ENCODE measurements around the gene FIS1.

FIS1 gene

DNA sequence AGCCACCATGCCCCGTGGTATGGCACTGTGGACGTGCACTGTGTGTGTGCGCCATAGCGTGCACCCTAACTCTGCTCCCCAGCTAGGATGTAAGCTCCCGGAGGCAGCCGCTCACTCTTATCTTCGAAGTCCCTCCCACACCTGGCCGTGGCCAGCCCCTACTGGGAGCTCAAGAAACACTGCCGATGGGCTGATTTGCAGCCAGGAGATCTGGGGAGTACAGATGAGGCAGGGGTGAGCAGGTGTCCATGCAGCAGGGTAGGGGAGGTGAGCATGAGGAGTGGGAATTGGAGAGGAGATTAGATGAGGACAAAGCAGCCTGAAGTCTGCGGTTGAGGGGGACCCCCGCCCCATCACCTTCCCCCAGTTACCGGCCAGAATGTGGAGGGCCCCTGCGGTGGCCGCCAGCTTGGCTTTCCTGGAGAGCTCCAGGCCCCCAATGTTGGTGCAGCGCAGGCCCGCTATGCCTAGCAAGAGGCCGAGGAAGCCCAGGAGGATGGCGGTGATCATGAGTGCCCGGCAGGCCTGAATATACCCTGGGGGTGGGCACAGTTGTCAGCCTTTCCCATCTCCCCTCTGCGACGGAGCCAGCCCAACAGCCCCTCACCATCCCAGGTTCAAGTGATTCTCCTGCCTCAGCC, 10.9 kb downstream of the FIS1 start:
- DNase-seq = no peak

DNA sequence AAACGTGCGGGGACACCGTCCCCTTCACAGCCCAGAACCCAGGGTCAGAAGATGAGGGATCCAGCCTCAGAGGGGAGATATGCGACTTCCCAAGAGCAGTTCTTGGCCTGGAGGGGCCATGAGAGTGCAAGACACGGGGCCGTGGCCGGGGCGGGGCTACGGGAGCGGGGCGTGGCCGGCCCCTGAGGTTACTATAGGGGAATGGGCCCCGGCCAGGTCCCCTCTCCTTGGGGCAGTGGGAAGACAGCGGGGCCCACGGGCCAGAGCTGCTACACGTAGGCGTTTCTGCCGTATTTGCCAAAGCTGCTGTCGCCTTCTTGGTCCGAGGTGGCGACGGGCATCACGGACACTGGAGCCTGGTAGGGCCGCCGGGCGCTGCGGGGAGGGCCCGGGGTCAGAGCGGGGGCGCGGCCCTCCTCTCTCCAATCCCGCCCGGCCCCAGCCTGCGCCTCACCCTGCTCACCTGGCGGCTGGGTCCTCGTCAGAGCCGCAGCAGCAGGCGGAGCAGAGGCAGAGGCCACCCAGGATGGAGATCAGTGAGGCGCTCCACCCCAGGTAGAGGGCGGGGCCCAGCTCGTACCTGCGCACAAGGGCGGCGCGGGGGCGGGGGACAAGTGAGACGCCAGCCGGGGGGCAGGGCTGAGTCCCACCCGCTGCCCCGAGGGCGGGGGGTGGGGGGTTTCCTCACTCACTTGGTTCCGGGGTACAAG, 12.6 kb downstream of the FIS1 start:
- DNase-seq = no peak

DNA sequence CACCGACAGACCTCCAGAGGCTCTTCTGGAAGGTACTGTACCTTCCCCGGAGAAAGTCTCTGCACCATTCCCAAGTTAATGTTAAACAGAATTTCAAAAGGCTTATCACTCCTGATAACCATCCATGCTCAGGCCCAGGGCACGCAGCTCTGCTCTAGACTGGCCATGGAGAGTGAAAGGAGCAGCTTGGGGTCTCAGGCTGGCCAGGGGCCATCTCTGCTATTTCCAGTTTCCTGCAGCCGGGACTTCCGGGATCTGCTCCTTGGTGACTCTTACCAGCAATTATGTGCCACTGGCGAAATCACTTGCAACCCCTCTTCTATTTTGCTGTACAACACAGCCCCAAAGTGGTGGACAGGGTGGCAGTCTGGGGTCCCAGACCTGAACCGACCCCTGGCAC, 13.2 kb downstream of the FIS1 start:
- DNase-seq = no peak

DNA sequence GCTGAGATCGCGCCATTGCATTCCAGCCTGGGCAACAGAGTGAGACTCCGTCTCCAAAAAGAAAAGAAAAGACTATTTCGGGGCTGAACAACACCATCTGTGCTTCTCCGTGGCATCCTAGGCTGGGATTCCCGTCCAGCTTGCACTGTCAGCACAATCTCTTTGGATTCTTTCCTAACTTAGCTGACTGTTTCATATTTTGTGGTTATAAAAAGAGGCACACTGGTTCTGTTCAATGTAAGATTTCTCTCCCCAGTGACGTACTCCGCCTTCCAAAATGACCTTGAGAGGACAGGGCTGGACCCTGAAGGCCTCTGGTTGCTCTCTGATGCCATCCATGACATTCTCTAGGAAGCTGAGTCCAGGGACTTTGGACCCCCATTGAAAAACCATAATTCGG, 18.2 kb downstream of the FIS1 start:
- DNase-seq = no peak

DNA sequence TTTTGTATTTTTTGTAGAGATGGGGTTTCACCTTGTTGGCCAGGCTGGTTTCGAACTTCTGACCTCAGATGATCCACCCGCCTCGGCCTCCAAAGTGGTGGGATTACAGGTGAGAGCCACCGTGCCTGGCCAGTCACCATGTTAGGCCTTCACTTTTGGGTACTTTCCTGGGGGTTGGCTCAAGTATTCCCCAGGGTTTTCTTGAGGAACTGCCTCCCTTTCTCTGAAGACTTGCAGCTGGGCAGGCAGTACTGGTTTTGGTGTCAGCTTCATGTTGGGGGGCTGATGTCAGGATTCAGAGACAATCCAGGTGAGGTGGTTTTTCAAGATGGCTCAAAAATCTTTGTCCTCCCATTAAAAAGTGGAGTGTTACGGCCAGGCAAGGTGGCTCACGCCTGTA, 19.2 kb downstream of the FIS1 start:
- DNase-seq = no peak

DNA sequence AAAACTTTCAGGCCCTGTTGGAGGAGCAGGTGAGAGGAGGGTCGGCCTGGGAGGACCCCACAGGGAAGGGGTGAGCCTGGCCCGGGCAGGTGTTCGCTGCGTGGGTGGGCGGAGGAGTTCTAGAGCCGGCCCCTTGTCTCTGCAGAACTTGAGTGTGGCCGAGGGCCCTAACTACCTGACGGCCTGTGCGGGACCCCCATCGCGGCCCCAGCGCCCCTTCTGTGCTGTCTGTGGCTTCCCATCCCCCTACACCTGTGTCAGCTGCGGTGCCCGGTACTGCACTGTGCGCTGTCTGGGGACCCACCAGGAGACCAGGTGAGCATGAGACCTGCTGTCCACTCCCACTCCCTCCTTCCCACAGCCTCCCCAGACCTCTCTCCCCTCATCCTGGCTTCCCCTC, 21.4 kb downstream of the FIS1 start:
- DNase-seq = no peak

DNA sequence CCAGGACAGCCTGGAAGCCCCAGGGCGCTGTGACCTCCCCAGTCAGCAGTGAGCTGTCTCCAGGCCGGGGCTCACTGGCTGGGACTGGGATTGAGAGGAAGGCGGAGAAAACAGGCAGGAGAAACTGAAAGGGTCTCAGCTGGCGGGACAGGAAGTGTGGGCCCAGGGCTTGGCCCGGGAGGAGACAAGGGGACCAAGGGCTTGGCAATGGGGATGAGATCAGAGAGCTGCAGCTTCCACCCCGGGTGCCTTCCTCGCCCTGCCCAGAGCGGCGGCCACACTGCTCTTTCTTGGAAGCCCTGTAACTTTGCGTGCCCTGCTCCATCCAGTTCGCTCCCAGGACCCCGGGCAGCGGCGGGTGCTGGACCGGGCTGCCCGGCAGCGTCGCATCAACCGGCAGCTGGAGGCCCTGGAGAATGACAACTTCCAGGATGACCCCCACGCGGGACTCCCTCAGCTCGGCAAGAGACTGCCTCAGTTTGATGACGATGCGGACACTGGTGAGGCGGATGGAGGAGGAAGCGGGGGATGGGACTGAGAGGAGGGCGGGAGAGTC, 22.5 kb downstream of the FIS1 start:
- DNase-seq = no peak

DNA sequence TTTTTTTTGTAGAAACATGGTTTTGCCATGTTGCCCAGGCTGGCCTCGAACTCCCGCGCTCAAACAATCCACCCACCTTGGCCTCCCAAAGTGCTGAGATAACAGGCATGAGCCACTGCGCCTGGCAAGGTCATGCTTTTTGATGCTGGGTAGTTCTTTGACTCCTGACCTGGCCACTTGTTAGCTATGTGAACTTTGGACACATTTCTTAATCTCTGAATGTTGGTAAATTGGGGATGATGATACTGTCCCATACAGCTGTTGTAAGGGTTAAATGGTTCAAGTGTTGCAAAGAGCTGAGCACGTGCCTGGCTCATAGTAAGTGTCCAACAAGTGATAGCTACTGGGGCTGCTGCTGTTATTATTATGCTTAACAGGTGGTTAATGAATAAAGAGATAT, 24.6 kb downstream of the FIS1 start:
- no peak for DNase-seq

DNA sequence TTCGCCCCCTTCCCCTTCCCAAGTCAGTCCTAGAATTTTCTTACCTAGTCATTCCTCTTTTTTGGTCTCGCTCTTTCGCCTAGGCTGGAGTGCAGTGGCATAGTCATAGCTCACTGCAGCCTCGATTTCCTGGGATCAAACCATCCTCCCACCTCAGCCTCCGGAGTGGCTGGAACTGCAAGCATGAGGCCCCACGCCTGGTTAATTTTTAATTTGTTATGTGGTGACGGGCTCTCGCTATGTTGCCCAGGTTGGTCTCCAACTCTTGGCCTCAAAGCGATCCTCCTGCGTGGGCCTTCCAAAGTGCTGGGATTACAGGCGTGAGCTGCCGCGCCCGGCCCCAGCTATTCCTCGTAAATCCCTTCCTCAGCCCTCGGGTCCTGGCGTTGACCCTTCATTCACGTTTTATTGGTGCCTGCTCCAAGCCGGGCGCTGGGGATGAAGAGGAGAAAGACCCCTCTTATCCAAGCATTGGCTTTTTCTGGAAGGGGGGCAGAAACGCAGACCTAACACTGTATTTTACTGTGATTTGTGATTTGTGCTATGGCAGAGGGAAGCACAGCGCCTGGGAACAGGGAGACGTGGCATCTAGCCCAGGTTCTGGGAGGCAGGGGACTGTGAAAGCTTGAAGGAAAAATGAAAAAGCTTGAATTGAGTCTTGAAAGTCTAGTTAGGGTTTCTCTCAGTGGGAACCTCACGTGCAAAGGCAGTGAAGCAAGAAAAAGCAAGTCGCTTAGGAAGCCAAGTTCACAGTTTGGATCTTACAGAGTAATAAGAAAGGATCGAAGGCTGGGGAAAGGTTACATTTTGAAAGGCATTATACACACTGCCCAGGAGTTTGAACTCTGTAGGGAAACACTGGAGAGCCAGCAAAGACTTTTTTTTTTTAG, 26.4 kb downstream of the FIS1 start:
- peak in 2 of 4 experiments; percentile 17 to 34 for DNase-seq

DNA sequence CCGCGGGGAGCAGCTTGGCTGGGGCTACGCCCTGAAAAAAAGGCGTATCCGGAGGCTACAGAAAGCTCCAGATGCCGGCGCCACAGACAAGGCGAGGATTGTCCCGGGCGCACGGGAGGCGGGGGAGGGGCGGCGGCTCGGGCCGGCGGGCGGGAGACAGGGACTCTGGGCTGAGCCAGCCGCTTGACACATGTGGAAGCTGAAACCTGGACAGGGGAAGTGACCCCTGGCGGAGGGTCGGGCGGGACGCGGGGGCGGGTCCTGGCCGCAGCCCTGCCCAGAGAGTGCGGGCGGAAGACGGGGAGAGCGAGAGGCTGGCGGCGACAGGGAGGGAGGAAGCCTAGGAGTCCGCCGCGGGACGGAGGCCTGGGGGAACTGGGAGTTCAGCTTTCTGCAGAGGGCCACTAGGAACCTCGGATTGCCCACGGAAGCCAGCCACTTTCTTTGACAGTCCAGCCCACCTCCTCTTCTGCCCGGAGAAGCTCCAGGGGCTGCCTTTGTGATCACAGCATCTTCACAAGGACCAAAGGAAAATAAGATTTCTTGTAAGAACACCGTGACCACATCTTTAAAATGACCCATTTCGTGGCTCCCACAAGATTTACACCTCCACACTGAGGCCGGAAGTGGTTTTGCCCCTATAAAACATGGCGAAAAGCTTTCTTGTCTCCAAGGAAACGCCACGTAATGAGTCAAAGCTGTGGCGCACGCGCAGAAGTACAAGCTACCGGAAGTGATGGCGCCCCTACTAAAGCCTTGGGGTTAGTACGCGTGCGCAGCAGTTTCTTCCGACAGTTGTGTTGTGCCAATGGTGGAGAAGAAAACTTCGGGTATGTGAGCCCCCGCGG, 27.3 kb downstream of the FIS1 start, which contains the start of the genes PLOD3 and ZNHIT1:
TSS of gene PLOD3 (minus strand) at position 194 of the 848 bp plus-strand sequence. CDS start 307 bp downstream, outside the sequence.
TSS of gene ZNHIT1 (plus strand) at position 778 of the 848 bp plus-strand sequence. CDS start at position 809, 31 bp downstream.
- DNase-seq = peak; percentile 98 to 100 (median 100)

DNA sequence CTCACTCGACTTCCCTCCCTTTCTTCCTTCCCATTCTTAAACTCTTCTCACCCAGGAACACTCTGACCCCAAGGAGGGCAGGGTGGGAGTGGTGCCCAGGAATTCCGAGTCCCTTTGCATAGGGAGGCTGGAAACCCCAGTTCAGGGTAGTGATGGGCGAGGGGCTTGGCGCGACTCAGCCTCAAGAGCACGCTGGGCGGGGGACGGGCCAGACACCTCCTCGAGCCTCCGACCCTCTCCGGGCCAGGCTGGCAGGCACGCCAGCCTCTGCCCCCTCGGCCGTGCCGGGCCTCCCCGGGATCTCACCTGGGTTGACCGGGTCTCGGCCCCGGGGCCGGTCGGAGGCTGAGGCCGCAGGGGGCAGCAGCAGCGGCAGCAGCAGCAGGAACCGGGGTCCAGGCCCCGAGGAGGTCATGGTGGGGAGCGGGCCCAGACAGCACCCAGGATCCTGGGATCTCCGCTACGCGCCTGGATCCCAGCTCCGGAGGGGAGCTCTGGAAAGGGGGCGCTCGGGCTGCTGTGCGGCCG, 28.0 kb downstream of the FIS1 start:
- DNase-seq = no peak

DNA sequence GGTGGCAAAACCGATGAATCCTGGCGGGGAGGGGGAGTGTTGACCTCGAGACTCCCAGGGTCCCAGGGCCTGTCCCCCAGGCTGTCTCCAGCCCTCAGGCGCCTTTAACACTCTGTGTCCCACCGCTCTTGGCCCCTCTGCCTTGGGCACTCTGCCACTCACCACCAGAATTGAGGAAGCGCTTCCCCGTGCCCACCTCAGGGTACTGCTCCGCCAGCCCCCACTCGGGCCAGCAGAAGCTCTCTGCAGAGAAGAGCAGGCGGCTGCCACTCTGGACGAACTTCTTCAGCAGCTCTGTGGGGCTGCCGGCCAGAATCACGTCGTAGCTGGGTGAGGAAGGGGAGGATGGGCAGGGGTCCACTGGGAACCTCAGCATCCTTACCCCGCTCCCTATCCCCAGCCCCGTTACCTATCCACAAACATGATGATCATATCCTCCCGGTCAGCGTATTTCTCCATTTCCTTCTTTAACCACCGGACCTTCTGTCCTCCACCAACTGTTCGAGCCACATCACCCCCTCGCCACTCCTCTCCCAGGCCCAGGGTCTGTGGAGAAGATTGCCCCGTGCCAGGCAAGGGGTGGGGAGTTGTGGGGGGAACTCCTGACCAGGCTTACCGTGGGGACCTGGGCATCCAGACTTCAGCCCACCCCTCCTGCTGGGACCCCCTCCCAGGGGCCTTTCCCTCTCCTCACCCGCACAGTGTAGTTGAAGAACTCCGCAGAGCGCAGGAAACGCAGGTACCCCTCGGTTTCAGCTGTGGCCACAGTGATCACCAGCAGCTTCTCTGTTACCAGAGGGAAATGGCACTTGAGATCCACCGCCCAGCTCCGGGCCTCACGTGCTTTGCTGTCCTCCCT, 28.7 kb downstream of the FIS1 start:
- DNase-seq = peak; percentile 27 to 76 (median 64)

DNA sequence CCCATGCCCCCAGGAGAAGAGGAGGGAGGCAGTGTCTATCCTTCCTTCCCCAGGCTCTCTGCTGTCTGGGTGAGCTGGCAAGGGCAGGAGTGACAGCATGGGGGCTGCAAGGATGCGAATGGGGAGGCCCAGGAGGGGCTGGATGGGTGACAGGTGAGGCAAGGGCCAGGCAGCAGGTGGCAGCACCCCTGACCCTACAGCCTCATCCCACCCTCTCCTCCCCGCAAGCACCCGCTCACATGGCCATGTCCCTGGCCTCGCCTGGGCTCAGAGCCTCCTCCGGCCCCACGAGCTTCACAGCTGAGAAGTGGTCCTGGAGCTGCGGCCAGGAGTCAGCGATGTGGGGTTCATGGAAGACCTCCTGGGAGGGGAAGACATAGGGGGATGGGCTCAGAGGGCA, 32.9 kb downstream of the FIS1 start:
- DNase-seq = no peak

DNA sequence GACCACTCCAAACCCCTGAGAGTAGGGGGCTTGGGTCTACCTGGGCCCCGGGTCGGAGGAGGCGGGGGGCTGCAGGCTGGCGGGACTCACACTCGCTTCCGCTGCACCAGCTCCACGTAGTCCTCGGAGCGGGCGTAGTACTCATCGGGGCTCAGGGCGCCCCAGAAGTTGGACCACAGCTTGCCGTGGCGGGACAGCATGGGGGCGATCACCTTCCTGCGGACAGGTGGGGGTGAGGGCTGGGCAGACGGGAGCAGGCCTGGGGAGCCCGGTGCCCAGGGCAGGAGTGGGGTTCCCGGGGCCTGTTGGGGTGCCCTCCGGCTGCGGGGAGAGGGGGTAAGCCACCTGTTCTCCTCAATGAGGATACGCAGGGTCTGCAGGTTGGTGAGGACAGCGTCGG, 33.4 kb downstream of the FIS1 start:
- no peak for DNase-seq

DNA sequence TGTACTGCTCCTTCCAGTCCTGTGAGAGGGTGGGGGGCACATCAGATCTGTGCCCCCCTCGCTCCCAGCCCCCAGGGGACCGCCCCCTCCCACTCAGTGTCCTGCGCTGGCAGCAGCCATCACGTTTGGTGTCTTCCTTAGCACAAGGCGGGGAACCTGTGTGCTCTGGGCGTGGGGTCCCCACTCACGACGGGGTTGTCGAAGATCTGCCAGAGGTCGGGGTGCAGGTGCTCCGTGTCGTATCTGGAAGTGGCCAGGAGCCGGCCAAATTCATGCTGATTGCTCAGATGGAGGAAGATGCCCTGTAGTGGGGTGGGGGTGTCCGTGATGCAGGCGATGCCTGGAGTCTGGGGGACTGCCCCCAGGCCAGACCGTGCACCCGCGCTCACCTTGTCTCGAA, 34.7 kb downstream of the FIS1 start:
- no peak for DNase-seq

DNA sequence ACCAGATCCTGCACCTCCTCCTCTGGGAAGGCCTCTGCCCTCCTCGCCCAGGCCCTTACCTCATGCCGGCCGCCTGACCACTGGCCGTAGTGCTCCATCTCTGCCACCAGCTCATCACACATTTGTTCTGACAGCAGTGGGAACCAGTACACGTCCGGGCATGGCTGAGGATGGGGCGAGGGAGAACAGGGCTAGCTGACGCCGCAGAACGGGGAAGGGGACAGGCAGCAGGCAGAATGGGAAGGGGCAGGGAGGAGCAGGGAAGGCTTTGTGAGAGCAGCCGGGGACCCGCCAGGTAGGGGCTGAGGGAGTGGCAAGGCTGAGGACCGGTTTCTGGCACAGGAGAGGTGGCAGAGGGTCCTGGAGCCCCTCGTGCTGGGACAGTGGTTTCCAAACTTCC, 36.1 kb downstream of the FIS1 start:
- no peak for DNase-seq

DNA sequence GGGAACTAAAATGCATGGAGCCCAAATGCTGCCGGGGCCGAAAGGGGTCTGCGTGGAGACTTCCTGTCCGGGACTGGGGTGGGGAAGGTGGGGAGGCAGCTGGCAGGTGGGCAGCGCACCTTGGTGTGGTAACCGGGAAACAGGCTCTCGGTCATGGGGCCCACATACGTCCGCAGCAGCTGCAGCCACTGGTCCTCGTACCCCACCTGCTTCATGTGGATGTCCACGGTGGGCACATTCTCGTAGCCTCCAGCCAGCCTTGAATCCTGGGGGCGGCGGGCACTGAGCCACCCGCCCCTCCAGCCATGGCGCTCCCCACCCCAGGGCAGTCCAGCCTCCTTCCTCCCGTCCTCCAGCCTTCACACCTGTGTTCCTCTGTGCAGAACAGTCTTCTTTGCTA, 37.4 kb downstream of the FIS1 start:
- no peak for DNase-seq

DNA sequence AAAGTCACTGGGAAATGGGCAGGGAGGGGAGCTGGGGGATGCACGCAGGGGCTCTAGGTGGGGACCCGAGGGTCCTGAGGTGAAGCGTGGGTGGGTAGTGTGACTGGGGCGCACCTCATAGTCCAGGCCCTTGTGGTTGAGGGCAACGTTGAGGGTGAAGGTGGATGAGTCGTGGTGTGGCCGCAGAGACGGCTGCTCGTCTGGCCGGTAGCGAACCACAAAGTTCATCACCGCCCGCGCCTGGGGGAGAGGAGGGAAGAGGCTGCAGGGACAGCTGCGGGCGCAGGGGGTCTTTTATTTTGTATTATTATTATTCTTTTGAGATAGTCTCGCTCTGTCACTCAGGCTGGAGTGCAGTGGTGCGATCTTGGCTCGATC, 38.2 kb downstream of the FIS1 start:
- DNase-seq = no peak

DNA sequence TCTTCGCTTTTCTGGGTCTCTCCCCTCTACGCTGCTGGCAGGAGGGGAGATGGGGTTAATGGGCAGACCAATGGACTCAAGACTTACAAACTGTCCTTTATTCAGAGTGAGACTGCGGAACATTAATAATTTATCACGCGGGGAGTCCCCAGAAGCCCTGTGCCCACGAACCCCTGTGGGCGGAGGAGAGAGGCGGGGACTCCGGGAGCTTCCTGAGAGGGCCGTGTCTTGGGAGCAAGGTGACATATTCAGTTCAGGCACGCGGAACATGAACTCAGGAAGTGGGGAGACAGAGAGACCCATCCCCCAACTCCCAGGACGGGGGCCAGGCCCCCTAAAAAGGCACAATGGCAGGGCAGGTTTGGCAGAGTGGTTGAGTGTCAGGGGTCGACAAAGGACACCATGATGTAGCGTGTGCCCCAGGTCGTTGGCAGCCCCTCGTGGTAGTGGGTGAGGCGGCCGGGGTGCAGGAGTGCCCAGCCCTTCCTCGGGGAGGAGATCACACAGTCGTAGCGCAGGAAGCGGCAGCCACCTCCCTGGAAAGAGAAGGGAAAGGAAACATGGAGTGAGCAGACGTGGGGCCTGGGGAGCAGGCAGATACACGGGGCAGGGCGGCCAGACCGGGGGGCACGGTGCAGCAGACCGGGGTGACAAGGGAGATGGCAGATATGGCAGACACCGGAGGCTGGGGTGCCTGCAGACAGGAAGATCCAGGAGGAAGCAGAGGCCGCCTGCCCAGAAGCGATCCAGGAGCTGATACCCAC, 38.8 kb downstream of the FIS1 start:
- no peak for DNase-seq

Measured in suppressor macrophage (primary cell).